Adipose tissue (tissue), 3 donors: Measurements from ENCODE around the gene SMC3. TPM values are rescaled to one million over a fixed set of nuclear protein-coding genes. Genes with fewer than 3 reads are reported as not detected.
"Not testable (repeated sequence)": the region's sequence is repeated elsewhere in the genome, so short reads cannot be mapped to it uniquely, and the experiment has no call there.

Source experiments
- H3K27ac ChIP-seq: one replicate; pipeline ENCODE4 v1.5.1; 2013; ENCODE audit warnings: low read depth, low read length
- WGBS, 3 donors: extraction: QIAGEN DNeasy Blood & Tissue Kit; methylation state at CpG; one replicate each; pipeline ENCODE4 v1.1.7; 2013; 5-methylcytosine and 5-hydroxymethylcytosine counted together
- polyA plus RNA-seq, 3 donors: library from polyadenylated mRNA; stranded (reverse); fragments of 200-250 nt; gene quantifications; one replicate each; pipeline ENCODE4 v1.2.3, GENCODE V29; 2013
- donor health status: healthy with polysubstance abuse.
- donor health status: Bipolar disorder and iron deficiency.
- donor health status: healthy.

Gene SMC3
- polyA plus RNA-seq, 3 donors, result 10.2 to 16.4 (median 15.3) TPM

- 0 to 1% (median 1%) methylated on average over 37 to 40 of the region's 40 CpGs for WGBS, 3 donors
- no peak overlapping the region for H3K27ac ChIP-seq
Measured at GRCh38 chr10:110568055-110568735, 700 bp downstream of the SMC3 start.

DNA sequence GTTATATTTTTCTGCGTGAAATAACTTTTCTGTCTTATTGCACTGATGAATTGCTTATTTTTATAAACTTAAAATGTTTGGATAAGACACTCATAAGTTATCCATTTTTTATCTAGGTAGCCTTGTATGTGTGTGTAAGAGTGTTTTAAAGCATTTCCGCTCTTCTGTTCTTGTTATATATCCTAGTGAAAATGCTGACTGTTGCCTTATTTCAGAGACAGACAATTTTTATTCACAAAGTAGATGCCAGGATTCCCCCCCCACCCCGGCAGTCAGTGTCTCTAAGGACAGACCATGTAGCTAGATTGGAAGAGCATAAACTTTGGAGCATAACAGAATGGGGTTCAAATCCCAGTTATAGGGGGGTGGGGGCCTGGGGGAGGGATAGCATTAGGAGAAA is 1.6 kb downstream of the SMC3 start:
- 55 to 68% (median 59%) methylated on average over 3 of the region's 3 CpGs for WGBS, 3 donors
- no peak overlapping the region for H3K27ac ChIP-seq

DNA sequence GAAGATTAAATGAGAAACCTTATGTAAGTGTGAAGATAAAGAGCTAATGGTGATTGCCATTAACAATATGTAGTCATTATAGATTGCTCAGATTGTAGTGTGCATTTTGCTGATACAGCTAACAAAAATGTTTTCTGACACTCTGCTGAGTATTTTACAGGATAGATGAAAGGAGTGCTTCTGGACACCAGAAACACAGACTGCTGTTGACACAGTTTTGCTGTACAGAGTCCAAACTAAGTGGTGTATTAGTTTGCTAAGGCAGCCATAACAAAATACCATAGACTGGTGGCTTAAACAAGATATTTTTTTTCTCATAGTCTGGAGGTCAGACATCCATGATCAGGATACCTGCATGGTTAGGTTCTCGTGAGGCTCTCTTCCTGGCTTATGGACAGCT is 2.2 kb downstream of the SMC3 start:
- no peak overlapping the region for H3K27ac ChIP-seq
- WGBS, 3 donors, result 88 to 96% (median 93%) methylated on average over 1 of the region's 1 CpG

DNA sequence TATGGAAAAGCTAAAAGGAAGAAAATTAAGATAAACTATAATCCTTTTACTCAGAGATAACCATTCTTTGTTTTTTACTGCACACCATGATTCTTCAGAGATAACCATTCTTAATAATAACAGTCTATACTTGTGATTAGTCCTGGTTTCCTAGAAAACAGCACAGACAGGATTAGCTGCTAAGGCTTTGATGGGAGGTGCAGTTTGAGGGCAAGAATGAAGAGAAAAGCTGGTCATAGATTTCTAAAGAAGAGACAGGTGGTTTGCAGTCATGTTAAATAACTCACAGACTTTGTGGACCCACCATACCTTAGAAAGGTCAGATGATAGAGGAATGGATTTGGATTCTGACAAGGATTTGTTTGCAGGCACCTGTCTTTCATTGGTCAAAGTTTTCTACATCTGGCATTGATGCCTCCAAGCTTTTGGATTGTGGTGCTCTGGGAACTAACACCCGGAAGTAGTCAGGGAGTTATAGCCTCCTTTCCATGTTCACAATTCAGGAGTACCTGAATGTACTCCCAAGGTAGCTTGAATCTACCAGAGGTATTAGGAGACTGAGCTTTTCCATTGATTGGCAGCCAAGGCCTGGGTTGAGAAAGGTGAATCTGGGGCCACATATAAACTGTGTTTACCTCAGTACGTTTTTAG is 3.7 kb downstream of the SMC3 start:
- WGBS, 3 donors, result 70 to 85% (median 76%) methylated on average over 2 of the region's 2 CpGs
- H3K27ac ChIP-seq, result no peak overlapping the region

DNA sequence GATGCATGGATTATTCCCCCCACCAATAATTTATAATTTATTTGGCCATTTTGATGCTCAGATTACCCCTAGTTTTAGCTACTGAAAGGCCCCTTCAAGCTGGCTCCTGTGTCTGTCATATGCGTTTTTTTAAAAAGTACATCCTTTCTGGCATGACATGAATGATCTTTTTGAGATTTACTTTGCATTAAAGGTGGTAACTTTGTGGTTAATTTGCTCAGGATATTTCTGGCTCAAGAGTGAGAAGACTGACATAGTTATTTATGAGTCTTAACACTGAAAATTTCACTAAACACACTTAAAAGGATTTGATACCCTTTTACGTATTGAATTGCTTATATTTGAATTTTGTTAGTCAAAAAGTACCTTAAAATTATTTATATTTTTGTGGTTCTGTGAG is 5.4 kb downstream of the SMC3 start:
- no peak overlapping the region for H3K27ac ChIP-seq
- 66 to 85% (median 75%) methylated on average over 2 of the region's 2 CpGs for WGBS, 3 donors

- no peak overlapping the region for H3K27ac ChIP-seq
- 74 to 85% (median 79%) methylated on average over 5 of the region's 5 CpGs for WGBS, 3 donors
Measured at GRCh38 chr10:110574420-110574819, 6.9 kb downstream of the SMC3 start.

GRCh38 chr10:110576220-110576619 is 8.7 kb downstream of the SMC3 start:
- no peak overlapping the region for H3K27ac ChIP-seq
- 76 to 82% (median 80%) methylated on average over 5 of the region's 5 CpGs for WGBS, 3 donors

DNA sequence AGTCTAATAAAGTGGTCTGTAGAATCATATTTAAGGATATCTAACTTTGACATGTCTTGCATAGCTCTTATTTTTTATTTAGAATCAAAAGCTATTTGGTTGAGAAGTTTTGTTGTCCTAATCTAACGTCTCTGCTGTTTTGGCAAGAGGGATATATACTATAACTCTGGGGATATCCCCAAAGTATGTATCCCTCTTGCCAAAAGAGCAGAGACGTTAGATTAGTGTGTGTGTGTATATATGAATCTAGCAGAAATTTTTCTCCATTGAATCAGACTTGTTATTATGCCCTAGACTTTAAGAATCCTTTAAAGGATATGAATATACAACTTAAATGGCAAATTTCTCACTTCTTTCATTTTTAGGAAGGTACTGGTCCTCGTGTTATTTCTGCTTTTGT is 9.6 kb downstream of the SMC3 start:
- WGBS, 3 donors, result 71 to 79% (median 73%) methylated on average over 3 of the region's 3 CpGs
- H3K27ac ChIP-seq, result no peak overlapping the region

DNA sequence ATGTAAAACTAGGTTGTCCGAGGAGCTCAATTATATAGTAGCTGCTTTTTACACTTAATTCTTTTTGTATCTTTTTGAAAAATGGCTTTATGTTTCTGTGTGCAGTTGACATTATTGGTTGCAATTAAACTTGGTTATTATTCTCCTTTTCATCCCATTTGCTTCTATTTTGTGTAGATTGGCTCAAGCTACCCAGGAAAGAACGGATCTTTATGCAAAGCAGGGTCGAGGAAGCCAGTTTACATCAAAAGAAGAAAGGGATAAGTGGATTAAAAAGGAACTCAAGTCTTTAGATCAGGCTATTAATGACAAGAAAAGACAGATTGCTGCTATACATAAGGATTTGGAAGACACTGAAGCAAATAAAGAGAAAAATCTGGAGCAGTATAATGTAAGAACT is 16.5 kb downstream of the SMC3 start:
- H3K27ac ChIP-seq, result no peak overlapping the region
- WGBS, 3 donors, result 89 to 97% (median 93%) methylated on average over 3 of the region's 3 CpGs

DNA sequence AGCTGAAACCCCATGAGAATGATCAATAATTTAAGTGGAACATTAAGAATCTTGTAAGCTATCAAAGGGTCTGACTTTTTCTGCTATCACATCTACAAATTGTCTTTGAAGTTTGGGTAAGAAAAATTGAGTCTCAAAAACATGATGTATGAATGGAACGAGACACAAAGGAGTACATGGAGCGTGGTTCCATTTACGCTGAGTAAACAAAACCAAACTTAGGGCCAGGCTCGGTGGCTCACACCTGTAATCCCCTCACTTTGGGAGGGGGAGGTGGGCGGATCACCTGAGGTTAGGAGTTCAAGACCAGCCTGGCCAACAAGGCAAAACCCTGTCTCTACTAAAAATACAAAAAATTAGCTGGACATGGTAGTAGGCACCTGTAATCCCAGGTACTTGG is 24.3 kb downstream of the SMC3 start:
- 90 to 94% (median 93%) methylated on average over 5 of the region's 5 CpGs for WGBS, 3 donors
- no peak overlapping the region for H3K27ac ChIP-seq

DNA sequence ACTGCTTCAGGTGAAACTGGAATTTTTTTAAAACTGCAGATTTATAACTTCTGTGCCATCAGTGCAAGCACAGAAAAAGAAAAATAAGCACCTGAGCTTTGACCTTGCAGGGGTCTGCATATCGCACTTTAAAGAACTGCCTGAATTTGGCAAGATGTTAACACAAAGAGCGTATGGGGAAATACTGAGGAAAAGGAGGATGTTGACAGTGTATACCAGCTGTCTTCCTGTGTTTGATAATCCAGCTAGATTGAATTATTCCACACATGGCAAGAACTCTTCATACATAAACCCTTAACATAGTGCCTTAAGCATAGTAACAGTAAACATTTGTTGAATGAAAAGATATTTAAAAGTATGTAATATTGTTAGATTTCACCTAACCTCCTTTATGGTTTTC is 30.0 kb downstream of the SMC3 start:
- no peak overlapping the region for H3K27ac ChIP-seq
- WGBS, 3 donors, result 43 to 89% (median 60%) methylated on average over 2 of the region's 2 CpGs

- no peak overlapping the region for H3K27ac ChIP-seq
- WGBS, 3 donors, result 77 to 83% (median 81%) methylated on average over 2 of the region's 2 CpGs
Measured at GRCh38 chr10:110600487-110601101, 33.1 kb downstream of the SMC3 start.

DNA sequence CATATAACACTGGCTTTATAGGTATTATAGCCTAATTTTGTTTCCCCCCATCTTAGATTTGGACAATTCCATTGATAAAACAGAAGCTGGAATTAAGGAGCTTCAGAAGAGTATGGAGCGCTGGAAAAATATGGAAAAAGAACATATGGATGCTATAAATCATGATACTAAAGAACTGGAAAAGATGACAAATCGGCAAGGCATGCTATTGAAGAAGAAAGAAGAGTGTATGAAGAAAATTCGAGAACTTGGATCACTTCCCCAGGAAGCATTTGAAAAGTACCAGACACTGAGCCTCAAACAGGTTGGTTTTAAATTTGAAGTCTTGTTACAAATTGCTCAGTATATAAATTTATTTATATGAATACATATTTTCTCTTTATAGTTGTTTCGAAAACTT is 34.1 kb downstream of the SMC3 start:
- H3K27ac ChIP-seq, result no peak overlapping the region
- WGBS, 3 donors, result 81 to 91% (median 82%) methylated on average over 4 of the region's 4 CpGs

- no peak overlapping the region for H3K27ac ChIP-seq
- 71 to 84% (median 72%) methylated on average over 6 of the region's 6 CpGs for WGBS, 3 donors
Measured at GRCh38 chr10:110608087-110608486, 40.6 kb downstream of the SMC3 start.

DNA sequence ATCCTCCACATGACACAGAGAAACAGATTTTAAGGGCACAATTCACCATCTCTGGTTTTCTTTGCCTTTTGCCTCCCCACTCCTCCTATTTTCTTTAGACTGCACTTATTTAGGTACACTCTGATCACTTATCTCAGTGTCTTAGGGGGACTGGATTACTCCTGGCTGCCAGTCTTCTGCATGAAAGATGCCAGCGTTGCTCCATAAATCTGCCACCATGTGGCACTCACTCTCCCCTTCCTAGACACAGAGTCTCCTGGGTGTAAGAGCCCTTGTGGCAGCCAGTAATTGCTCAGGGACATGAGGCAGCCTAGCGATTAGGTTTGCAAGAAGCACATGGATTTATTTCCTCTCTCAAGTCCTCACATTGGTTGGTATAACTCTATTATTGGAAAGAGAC is 42.1 kb downstream of the SMC3 start:
- H3K27ac ChIP-seq, result no peak overlapping the region
- WGBS, 3 donors, result 24 to 33% (median 29%) methylated on average over 2 of the region's 2 CpGs

DNA sequence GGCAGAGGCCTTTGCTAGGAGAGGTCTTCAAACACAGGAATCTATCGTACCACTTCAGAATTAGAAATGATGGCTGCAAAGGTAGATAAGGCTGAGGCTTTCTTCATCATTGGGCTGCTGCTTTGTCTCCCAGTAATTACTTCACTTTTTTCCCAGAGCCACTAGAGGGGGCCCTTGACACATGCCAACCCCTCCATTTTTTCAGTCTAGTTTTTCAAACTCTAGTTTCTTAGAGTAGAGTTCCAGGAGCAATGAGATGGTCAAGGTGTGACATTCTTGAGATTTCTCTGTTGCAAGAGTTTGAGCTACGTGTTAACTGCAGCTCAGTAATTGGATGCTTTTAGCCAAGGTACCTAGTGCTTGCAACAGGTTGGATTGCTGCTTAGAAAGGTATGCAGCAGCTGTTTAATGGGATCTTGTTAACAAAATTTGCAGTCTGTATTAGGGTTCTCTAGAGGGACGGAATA is 42.8 kb downstream of the SMC3 start:
- no peak overlapping the region for H3K27ac ChIP-seq
- 10 to 24% (median 23%) methylated on average over 3 of the region's 3 CpGs for WGBS, 3 donors

DNA sequence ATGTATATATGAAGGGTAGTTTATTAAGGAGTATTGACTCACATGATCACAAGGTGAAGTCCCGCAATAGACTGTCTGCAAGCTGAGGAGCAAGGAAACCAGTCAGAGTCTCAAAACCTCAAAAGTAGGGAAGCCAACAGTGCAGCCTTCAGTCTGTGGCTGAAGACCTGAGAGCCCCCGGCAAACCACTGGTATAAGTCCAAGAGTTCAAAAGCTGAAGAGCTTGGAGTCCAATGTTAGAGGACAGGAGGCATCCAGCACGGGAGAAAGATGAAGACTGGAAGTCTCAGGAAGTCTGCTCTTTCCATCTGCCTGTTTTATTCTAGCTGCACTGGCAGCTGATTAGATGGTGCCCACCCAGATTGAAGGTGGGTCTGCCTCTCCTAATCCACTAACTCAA is 43.3 kb downstream of the SMC3 start:
- H3K27ac ChIP-seq, result not testable (repeated sequence)
- 60 to 75% (median 69%) methylated on average over 3 of the region's 3 CpGs for WGBS, 3 donors

GRCh38 chr10:110612087-110612486 is 44.6 kb downstream of the SMC3 start:
- H3K27ac ChIP-seq, result no peak overlapping the region
- WGBS, 3 donors, result 78 to 86% (median 78%) methylated on average over 3 of the region's 3 CpGs

GRCh38 chr10:110612629-110613028 is 45.1 kb downstream of the SMC3 start:
- WGBS, 3 donors, result 86 to 97% (median 92%) methylated on average over 4 of the region's 4 CpGs
- H3K27ac ChIP-seq, result no peak overlapping the region
